GM23338 (cell line): ENCODE results near the gene CXCR5.

Experiments used
- CTCF ChIP-seq, 2 experiments: fragments of 200-600 bp in 1 of 2; sonication (generic) in 1 of 2; conservative IDR thresholded peaks; 2 replicates each; pipeline versions ENCODE4 v1.5.1 to v1.6.1; 2016 to 2017; ENCODE audit warnings: antibody characterized with exemption in 2 of 2, low read depth in 2 of 2, mild to moderate bottlenecking in 2 of 2, moderate library complexity in 1 of 2
- POLR2AphosphoS5 ChIP-seq: IDR thresholded peaks from 2 replicates; pipeline ENCODE4 v1.6.1; 2016; ENCODE audit warnings: antibody characterized with exemption, low read depth

- TF ChIP-seq CTCF (conservative IDR thresholded peaks at IDR 0.05; ENCODE audit: low read depth in 2 of 2) (no peak), POLR2AphosphoS5 (no peak)
These were observed 6.1 kb downstream of the CXCR5 start for GRCh38 chr11:118889797-118890196.
